Stimulated activated CD4-positive, alpha-beta T cell treated with anti-CD3 and anti-CD28 coated beads, TNF-alpha, amount 100 ng/mL, for 1 hour (primary cell): ENCODE results near the gene HMGA1.

Experiments used
- DNase-seq, 3 donors: peaks; one replicate each; pipeline ENCODE4 v3.0.0-alpha.2; 2020; ENCODE audit warnings: low read depth in 3 of 3, low spot score in 1 of 3

Gene HMGA1

GRCh38 chr6:34223956-34224940 is 12.4 kb upstream of the HMGA1 start:
- peak; percentile 93 for DNase-seq

GRCh38 chr6:34225551-34225950 is 11.1 kb upstream of the HMGA1 start:
- no peak for DNase-seq

DNA sequence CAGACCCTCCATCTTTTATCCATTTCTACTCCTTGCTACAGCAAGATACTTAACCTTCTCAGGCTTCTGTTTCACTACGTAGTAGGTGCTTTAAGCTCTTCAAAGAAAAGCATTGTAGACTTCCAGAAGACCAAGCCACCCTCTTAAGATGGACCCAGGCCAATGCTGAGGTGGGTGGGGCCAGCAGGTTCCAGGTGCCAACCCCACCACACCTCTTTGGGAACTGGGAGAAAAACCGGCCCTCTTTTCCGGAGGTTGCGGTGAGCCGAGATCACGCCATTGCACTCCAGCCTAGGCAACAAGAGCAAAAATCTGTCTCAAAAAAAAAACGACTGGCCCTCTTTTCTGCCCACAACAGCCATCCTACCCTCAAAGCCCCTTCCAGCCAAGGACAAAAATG is 10.6 kb upstream of the HMGA1 start:
- DNase-seq: no peak

GRCh38 chr6:34226731-34227586 is 9.7 kb upstream of the HMGA1 start:
- no peak for DNase-seq

GRCh38 chr6:34227761-34228421 is 8.8 kb upstream of the HMGA1 start:
- DNase-seq: no peak

GRCh38 chr6:34229877-34230276 is 6.8 kb upstream of the HMGA1 start:
- no peak for DNase-seq

DNA sequence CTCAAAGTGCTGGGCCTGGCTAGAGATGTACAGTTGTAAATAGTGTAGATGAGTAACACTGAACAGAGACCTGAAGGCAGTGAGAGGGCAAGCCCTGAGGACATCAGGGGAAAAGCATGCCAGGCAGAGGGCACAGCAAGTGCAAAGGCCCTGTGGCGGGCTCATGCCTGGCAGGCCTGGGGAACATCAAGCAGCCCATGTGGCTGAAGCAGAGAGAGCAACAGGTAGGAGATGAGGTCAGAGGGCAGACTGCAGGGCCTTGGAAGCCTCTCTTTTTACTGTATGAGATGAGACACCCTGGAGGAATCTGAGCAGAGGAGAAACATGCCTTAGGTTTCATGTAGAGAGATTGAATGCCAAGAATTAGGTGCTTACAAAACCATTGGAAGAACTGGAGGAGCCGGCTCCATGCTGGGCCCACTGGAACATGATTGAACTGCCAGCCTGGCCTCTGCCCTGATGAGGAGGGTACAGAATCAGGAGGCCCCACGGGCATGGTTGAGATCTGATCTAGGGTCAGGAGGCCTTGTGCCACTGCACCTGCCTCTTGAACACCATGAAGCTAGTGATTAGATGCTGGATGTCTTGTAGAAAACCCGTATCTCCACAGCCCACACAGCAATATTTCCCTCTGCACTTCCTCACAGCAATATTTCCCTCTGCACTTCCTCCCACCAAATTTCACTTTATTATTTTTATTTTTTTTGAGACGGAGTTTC is 5.9 kb upstream of the HMGA1 start:
- DNase-seq: no peak

GRCh38 chr6:34231566-34232336 is 4.9 kb upstream of the HMGA1 start:
- no peak for DNase-seq

- DNase-seq: no peak
Measured at GRCh38 chr6:34232901-34233300, 3.8 kb upstream of the HMGA1 start.

GRCh38 chr6:34233867-34234266 is 2.8 kb upstream of the HMGA1 start:
- DNase-seq: no peak

- DNase-seq: no peak
Measured at GRCh38 chr6:34234667-34235306, 1.9 kb upstream of the HMGA1 start.

GRCh38 chr6:34235307-34236130 is 1.2 kb upstream of the HMGA1 start:
- DNase-seq: peak in 1 of 3 donors; percentile 50

- no peak for DNase-seq
Measured at GRCh38 chr6:34236131-34236442, 586 bp upstream of the HMGA1 start.

GRCh38 chr6:34237316-34237721 is 646 bp downstream of the HMGA1 start:
- DNase-seq: no peak

DNA sequence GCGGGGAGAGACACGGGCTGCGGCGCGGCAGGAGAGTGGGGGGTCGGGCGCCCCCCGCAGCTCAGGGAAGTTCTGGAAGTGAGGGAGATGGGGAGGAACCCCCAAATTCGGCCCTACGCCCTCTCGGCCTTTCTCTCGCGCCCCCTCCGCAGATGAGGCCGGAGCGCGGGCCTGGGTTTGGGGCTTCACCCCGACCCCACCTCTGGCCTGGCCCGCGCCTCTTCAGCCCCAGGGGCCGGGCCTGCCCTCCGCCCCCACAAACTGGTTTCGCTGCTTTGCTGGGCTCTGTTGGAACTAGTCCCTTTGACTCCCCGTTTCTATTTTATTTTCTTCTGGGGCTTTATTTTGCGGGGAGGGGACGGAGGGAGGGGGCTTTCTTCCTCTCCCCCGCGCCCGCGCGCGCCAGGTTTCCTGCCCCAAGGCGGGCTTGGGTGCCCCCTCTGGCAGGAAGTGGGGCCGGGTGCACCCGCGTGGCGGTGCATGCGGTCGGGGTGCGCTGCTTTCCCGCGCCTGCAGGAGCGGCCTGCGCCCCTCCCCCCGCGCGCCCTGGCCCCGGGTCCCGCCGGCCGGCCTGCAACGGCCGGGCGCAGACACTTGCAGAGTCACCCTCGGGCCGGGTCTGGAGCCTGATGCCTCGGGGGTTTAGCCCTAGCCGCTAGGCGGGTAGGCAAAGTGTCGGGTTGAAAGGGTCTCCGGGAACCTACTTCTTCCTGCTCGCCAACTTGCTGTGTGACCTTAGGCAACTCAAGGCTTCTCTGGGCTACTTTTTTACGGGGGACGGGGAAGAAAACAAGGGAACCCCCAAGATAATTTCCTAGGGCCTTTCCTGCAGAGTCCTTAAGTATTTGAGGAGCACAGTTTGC is 1.3 kb downstream of the HMGA1 start:
- peak in 1 of 3 donors; percentile 63 for DNase-seq

GRCh38 chr6:34238585-34239499 is 2.2 kb downstream of the HMGA1 start:
- no peak for DNase-seq

DNA sequence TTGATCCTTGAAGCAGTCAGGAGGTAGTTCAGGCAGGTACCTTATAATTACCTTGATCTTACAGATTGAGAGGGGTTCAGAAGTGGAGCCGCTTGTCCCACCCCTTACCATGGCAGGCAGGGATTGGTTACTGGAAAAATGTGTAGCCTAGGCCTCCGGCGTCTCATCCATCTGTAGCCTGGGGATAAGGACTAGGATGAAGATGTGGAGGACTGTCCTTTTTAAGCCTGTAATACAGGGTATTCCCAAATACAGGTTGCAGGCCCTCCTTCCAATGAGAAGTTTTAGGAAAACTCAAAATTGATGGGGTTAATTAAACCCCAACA is 2.8 kb downstream of the HMGA1 start:
- no peak for DNase-seq
